Measurements from ENCODE around the gene PXN.
"Not testable (repeated sequence)": the region's sequence is repeated elsewhere in the genome, so short reads cannot be mapped to it uniquely, and the experiment has no call there.

The PXN gene

GRCh38 chr12:120224304-120225199 lies 41.0 kb downstream of the PXN start:
- no peak for FAIRE-seq

DNA sequence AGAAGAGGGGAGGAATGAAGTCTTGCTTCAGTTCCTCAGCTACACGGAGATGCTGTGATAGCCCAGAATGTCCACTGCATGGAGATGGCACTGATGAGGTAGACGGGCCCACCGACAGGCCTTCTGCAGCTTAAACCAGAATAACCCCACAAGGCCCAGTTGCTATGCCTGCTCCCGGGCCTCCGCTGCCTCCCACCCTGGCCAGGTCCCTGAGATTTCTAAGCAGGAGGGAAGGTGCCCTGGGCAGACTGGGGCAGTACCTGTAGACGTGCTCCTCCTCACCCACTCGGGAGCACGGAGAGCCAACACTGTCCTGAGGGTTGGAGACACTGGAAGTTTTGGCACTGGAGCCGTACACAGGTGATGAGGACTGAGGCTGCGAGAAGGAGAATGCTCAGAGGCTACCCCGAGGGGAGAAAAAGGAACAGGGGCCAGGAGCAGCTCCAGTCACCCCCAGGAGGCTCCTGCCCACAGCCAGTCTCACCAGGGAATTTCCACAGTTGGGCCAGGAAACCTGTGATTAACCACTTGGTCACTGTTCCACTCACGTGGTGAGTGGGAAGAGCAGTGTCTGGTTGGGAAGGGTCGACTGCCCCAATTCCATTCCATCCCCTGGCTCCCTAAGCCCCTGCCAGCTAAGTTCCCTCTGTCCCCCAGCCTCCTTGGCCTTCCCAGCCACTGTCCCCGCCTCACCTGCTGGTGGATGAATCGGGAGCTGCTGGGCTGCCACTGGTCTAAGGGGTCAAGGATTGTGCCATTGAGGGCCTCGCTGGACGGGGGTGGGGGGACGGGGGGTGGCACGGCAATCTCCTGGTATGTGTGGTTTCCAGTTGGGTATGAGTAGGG lies 41.8 kb downstream of the PXN start:
- no peak for FAIRE-seq

DNA sequence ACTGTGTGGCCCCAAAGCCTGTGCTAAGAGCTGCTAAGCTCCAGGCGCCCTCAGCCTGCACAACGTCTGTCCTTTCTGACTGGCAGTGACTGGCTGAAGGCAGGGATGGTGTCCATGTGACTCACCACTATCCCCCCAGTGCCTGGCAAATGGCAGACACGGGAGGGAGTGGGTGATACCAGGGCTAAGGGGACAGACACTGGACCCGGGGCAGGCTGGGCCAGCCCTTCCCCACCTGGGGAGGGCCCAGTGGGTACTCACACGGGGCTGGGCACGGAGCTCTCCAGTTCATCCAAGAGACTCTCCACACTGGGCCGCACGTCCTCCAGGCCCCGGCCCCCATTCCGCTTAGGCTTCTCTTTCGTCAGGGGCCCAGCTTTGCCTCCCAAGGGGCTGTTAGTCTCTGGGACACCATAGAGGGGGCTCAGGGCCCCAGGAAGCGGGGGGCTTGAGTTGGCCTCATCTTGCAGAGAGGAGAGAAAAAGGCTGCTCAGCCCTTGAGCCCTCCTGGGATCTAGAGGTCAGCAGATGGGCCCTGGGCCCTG lies 43.2 kb downstream of the PXN start:
- FAIRE-seq, result no peak

DNA sequence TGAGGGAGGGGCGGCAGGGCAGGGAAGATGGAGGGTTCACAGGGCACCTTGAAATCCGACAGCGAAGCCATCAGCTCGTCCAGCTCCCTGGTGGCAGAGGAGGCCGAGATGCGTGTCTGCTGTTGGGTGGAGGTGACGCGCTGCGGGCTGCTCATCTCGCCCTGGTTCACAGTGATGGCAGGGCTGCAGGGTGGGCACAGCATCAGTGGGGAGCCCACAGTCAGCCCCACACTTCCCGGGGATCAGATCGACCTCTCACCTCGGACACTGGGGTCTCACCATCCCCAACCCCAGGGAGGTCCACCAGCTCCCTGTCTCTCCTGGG lies 44.0 kb downstream of the PXN start:
- no peak for FAIRE-seq

- FAIRE-seq, result no peak
These were observed 44.5 kb downstream of the PXN start for GRCh38 chr12:120220838-120221575.

- no peak for FAIRE-seq
These were observed 46.6 kb downstream of the PXN start for GRCh38 chr12:120218680-120219606.

GRCh38 chr12:120216742-120217605 lies 48.6 kb downstream of the PXN start:
- FAIRE-seq, result no peak

GRCh38 chr12:120215766-120216735 lies 49.5 kb downstream of the PXN start:
- no peak for FAIRE-seq

- no peak for FAIRE-seq
These were observed 50.2 kb downstream of the PXN start for GRCh38 chr12:120215357-120215735.

DNA sequence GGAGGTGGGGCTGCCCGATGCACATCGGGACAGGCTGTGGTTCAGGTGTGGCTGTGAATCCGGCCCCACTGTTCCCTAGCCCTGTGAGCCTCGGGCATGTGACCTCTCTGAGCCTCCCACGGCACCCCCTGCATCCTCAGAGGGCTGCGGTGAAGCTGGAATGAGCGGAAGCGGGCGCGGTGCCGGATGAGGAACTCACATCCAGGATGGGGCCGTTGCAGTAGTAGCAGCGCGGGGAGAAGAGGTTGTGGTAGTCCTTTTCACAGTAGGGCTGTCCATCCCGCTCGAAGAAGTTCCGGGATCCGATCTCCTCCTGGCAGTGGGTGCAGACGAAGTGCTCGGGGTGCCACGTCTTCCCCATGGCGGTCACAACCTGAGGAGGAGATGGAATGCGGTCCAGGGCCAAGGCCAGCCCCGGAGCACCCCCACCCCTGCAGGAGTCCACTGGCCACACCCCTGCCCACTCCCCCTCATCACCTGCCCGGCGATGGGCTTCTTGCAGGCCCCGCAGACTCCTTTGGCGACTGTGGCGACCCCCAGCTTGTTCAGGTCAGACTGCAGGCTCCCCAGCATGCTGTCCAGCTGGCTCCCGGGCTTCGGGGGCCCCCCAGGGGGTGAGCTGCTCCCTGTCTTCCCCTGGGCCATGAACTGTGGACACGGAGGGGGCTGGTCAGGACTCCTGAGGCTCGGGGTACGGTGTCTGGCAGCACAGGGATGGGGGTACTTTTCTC lies 50.7 kb downstream of the PXN start:
- no peak for FAIRE-seq

DNA sequence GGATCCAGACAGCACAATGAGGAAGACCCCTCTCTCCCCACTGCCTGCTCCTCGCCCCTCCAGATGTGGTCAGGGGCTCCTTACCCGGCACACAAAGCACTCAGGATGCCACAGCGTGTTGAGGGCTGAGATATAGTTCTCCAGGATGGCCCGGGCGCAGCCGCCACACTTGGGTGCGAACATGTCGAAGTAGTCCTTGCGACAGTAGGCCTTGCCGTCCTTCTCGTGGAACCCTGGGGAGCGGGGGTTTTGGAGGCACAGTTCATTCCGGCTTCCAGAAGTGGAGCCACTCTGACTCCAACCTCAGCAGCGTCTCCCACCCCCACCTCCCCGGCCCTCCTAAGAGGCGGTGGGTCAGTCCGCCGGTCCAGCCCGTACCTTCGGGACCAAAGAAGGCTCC lies 51.8 kb downstream of the PXN start:
- FAIRE-seq, result no peak

DNA sequence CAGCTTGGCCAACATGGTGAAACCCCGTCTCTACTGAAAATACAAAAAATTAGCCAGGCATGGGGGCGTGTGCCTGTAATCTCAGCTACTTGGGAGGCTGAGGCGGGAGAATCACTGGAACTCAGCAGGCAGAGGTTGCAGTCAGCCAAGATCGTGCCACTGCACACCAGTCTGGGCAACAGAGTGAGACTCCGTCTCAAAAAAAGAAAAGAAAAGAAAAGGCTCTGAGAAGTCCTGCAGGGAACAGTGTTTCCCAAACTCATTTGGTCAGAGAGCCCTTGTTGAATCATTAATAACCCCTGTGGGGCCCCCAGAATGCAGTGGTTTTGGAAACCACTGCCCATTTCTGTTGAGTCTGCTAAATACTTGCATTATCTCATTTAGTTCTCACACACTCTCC lies 52.3 kb downstream of the PXN start:
- FAIRE-seq, result not testable (repeated sequence)

DNA sequence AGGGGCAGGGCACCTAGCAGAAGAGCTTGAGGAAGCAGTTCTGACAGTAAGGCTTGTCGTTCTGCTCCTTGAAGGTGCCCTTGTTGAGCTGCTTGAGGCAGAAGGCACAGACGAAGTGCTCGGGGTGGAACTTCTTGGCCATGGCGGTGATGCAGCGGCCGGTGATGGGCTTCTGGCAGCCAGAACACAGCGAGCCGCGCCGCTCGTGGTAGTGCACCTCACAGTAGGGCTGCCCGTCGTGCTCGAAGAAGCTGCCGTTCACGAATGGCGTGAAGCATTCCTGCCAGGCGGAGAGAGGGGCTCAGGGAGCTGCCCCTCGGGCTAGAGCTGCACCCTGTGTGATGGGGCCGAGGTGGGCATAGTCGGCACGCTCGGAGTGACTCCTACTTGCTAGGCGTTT lies 53.2 kb downstream of the PXN start:
- no peak for FAIRE-seq

GRCh38 chr12:120211904-120212283 lies 53.6 kb downstream of the PXN start:
- FAIRE-seq, result no peak

- no peak for FAIRE-seq
These were observed 54.2 kb downstream of the PXN start for GRCh38 chr12:120211243-120211903.

DNA sequence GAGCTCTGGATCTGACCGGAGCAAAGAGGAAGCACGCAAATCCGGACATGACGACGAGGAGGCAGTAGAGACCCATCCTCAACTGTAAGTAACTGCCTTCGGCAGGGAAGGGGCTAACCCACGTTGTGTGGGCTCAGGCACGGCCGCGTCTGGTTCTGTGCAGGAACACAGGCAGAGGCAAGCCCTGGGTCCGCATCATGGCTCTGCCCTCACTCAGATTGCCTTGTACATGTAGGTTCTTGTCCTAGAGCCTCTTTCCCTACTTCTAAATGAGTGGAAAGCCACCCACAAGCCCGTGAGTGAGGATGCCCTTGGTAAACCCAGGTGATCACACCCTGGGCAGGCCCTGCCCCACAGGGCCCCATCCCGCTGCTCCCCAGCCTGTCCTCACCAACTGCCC lies 55.7 kb downstream of the PXN start:
- no peak for FAIRE-seq

DNA sequence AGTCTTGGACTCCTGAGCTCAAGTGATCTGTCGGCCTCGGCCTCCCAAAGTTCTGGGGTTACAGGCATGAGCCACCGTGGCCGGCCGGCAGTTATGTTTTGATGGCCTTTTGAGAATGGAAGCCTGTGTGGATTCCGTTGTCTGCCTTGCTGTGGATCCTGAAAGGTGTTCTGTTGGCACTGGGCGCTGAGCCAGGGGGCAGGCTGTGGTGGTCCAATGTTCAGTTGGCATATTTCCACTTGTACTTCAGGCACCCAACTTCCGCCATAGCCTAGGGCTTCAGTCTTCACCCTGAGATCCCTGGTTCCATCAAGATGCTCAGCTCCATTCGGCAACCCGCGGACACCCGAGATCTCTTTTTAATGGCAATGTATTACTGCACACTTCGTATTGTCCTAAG lies 58.3 kb downstream of the PXN start:
- FAIRE-seq, result no peak

- not testable (repeated sequence) for FAIRE-seq
These were observed 58.7 kb downstream of the PXN start for GRCh38 chr12:120206781-120207180.

DNA sequence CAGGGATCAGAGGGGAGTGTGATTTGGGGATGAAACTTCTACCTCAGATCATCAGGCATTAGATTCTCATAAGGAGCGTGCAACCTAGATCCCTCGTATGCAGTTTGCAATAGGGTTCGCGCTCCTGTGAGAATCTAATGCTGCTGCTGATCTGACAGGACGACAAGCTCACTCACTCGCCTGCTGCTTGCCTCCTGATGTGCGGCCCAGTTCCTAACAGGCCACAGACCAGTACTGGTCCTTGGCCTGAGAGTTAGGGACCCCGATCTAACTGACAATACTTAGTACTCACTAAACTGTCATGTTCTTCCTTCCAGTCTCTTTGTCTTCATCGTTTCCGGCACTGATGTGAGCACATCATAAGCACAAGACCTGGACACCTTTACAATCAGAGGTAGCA lies 59.3 kb downstream of the PXN start:
- FAIRE-seq, result no peak
